22Rv1 (cell line): Measurements from ENCODE around the gene CCDC120.

Experiments
- ZFX ChIP-seq: fragments of 450-650 bp; IDR thresholded peaks from 2 replicates; pipeline ENCODE4 v1.6.1; 2017; ENCODE audit warnings: antibody characterized with exemption, borderline replicate concordance
- TF ChIP-seq, protein P1 (sequence below): fragments of 450-650 bp; IDR thresholded peaks from 2 replicates; pipeline ENCODE4 v1.5.1; 2017; ENCODE audit warnings: mild to moderate bottlenecking

DNA sequence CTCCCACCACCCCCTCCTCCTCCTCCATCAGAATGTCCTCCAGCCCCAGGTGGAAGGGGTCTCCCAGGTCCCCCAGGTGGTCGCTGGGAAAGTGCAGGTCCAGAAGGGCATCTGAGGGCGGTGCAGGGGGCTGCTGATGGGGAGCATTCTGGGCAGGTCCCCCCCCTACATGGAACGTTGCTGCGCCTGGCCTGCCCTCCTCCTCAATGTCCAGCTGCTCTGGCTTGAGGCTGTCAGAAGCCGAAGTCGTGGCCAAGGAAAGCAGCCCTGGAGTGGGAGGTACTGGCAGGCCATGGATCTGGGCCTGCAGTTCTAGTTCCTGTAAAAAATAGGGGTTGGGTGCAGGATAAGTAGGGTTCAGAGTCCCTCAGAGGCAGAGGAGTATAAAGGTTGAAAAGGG, 28.5 kb upstream of the CCDC120 start:
- TF ChIP-seq, protein P1, sequence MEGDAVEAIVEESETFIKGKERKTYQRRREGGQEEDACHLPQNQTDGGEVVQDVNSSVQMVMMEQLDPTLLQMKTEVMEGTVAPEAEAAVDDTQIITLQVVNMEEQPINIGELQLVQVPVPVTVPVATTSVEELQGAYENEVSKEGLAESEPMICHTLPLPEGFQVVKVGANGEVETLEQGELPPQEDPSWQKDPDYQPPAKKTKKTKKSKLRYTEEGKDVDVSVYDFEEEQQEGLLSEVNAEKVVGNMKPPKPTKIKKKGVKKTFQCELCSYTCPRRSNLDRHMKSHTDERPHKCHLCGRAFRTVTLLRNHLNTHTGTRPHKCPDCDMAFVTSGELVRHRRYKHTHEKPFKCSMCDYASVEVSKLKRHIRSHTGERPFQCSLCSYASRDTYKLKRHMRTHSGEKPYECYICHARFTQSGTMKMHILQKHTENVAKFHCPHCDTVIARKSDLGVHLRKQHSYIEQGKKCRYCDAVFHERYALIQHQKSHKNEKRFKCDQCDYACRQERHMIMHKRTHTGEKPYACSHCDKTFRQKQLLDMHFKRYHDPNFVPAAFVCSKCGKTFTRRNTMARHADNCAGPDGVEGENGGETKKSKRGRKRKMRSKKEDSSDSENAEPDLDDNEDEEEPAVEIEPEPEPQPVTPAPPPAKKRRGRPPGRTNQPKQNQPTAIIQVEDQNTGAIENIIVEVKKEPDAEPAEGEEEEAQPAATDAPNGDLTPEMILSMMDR: no peak
- TF ChIP-seq ZFX: no peak
